HepG2 (cell line): ENCODE measurements around the gene SHROOM1. TPM values are rescaled to one million over a fixed set of nuclear protein-coding genes. Genes with fewer than 3 reads are reported as not detected.

Source experiments
- BHLHE40 ChIP-seq: IDR thresholded peaks from 2 replicates; pipeline ENCODE4 v1.6.1; 2011; ENCODE audit warnings: low read length, improper control_type of control experiment
- BRF2 ChIP-seq: sonication (generic); formaldehyde crosslinking; IDR thresholded peaks from 2 replicates; pipeline ENCODE4 v1.8.1; 2022; ENCODE audit warnings: mild to moderate bottlenecking, missing genetic modification reagents
- CBX5 ChIP-seq: sonication (generic); formaldehyde crosslinking; IDR thresholded peaks from 2 replicates; pipeline ENCODE4 v1.4.0; 2020; ENCODE audit warnings: missing genetic modification reagents, borderline replicate concordance
- GABPA ChIP-seq, 2 experiments: IDR thresholded peaks; 2 replicates each; pipeline ENCODE4 v1.6.1; 2011 to 2016; ENCODE audit warnings: low read depth in 2 of 2, low read length in 1 of 2, missing biosample characterization in 1 of 2, missing genetic modification characterization in 1 of 2
- HNRNPUL1 ChIP-seq: fragments of 200-400 bp; formaldehyde crosslinking; IDR thresholded peaks from 2 replicates; pipeline ENCODE4 v1.6.1; 2017; ENCODE audit warnings: low read depth, mild to moderate bottlenecking, low read length, moderate library complexity
- IRF9 ChIP-seq: sonication (generic); formaldehyde crosslinking; IDR thresholded peaks from 2 replicates; pipeline ENCODE4 v1.8.0; 2022; ENCODE audit warnings: missing genetic modification reagents, mild to moderate bottlenecking, borderline replicate concordance
- ISX ChIP-seq: sonication (generic); formaldehyde crosslinking; conservative IDR thresholded peaks from 2 replicates; pipeline ENCODE4 v1.5.0; 2020; ENCODE audit warnings: missing genetic modification reagents
- RELA ChIP-seq: sonication (generic); formaldehyde crosslinking; IDR thresholded peaks from 2 replicates; pipeline ENCODE4 v1.4.0; 2020; ENCODE audit warnings: missing genetic modification reagents
- SNAI1 ChIP-seq: sonication (generic); formaldehyde crosslinking; IDR thresholded peaks from 2 replicates; pipeline ENCODE4 v1.5.0; 2020; ENCODE audit warnings: mild to moderate bottlenecking, missing genetic modification reagents, borderline replicate concordance
- TAF15 ChIP-seq: fragments of 200-400 bp; formaldehyde crosslinking; IDR thresholded peaks from one replicate; pipeline ENCODE4 v1.6.1; 2018; ENCODE audit warnings: mild to moderate bottlenecking, low read depth, low read length; ENCODE audit not compliant: poor library complexity, severe bottlenecking
- TRAFD1 ChIP-seq: sonication (generic); formaldehyde crosslinking; IDR thresholded peaks from 2 replicates; pipeline ENCODE4 v1.5.1; 2020; ENCODE audit warnings: missing genetic modification reagents, mild to moderate bottlenecking, borderline replicate concordance
- ZFP1 ChIP-seq: IDR thresholded peaks from 2 replicates; pipeline ENCODE4 v1.6.1; 2016
- ZMAT3 ChIP-seq: sonication (generic); formaldehyde crosslinking; conservative IDR thresholded peaks from 2 replicates; pipeline ENCODE4 v1.7.0; 2021; ENCODE audit warnings: missing genetic modification reagents
- ZNF383 ChIP-seq: sonication (generic); formaldehyde crosslinking; IDR thresholded peaks from 2 replicates; pipeline ENCODE4 v1.4.0; 2020; ENCODE audit warnings: missing genetic modification reagents, mild to moderate bottlenecking, borderline replicate concordance
- ZNF510 ChIP-seq: sonication (generic); formaldehyde crosslinking; IDR thresholded peaks from 2 replicates; pipeline ENCODE4 v1.4.0; 2020; ENCODE audit warnings: low read depth, mild to moderate bottlenecking, missing genetic modification reagents
- ZNF557 ChIP-seq: sonication (generic); formaldehyde crosslinking; IDR thresholded peaks from 2 replicates; pipeline ENCODE4 v1.4.0; 2020; ENCODE audit warnings: missing genetic modification reagents
- ZNF562 ChIP-seq: sonication (generic); formaldehyde crosslinking; IDR thresholded peaks from 2 replicates; pipeline ENCODE4 v1.8.0; 2022; ENCODE audit warnings: missing genetic modification reagents, borderline replicate concordance
- ZNF569 ChIP-seq: sonication (generic); formaldehyde crosslinking; IDR thresholded peaks from 2 replicates; pipeline ENCODE4 v1.5.0; 2020; ENCODE audit warnings: mild to moderate bottlenecking, missing genetic modification reagents, moderate library complexity, borderline replicate concordance
- ZNF788 ChIP-seq: sonication (generic); formaldehyde crosslinking; IDR thresholded peaks from 2 replicates; pipeline ENCODE4 v1.5.0; 2020; ENCODE audit warnings: mild to moderate bottlenecking, missing genetic modification reagents, borderline replicate concordance
- ZNF883 ChIP-seq: sonication (generic); formaldehyde crosslinking; IDR thresholded peaks from 2 replicates; pipeline ENCODE4 v1.5.1; 2020; ENCODE audit warnings: mild to moderate bottlenecking, missing genetic modification reagents; ENCODE audit errors: not compliant biosample characterization
- polyA plus RNA-seq, 8 experiments: library from polyadenylated mRNA; depleted of rRNA in 3 of 8; stranded (reverse) in 7 of 8; unstranded in 1 of 8; fragments of >200 nt; fragmentation: Illumina TruSeq in 4 of 8; extraction: Trizol in 4 of 8; gene quantifications; 2 replicates each; pipeline versions ENCODE4 v1.2.1 to v1.2.3, GENCODE V29; 2011 to 2016; ENCODE audit warnings: low read depth in 4 of 8, missing spikeins in 1 of 8, mixed read lengths in 1 of 8; ENCODE audit not compliant: insufficient read depth in 1 of 8
- total RNA-seq, 5 experiments: library from RNA; depleted of rRNA; stranded (reverse); fragments of >200 nt; fragmentation: Illumina TruSeq; extraction: Trizol; gene quantifications; 2 replicates each; pipeline ENCODE4 v1.2.3, GENCODE V29; 2016; ENCODE audit warnings: low read depth in 1 of 5

SHROOM1 gene
- total and polyA plus RNA-seq, 2 of the 13 experiments (the other 11 are each of a cell fraction or from before 2014, with no cell fraction given), result 18.2 to 25.7 TPM

GRCh38 chr5:132866342-132867045 lies 36.0 kb upstream of the SHROOM1 start, which contains the start of the genes GDF9 and UQCRQ (continued):
- TF ChIP-seq ZNF569 (CRISPR knock-in tag) (peak; percentile 66; the same call in 1 of the 2 replicates), RELA (CRISPR knock-in tag) (no peak), ZFP1 (peak; percentile 65; the same call in 1 of the 2 replicates), ZNF788 (CRISPR knock-in tag) (peak; percentile 45; the same call in 1 of the 2 replicates), CBX5 (CRISPR knock-in tag) (0 out of 2 replicates have a peak, but pooled peaks have one; percentile 37), HNRNPUL1 (no peak), ZNF510 (CRISPR knock-in tag) (peak; percentile 82; the same call in 1 of the 2 replicates), ZNF562 (CRISPR knock-in tag) (no peak), IRF9 (CRISPR knock-in tag) (peak; percentile 59), TRAFD1 (CRISPR knock-in tag) (no peak), ISX (no peak), SNAI1 (CRISPR knock-in tag) (no peak), BHLHE40 (peak; percentile 95), TAF15 (no peak), ZNF883 (CRISPR knock-in tag) (peak; percentile 88), ZNF383 (no peak), ZMAT3 (no peak), BRF2 (CRISPR knock-in tag) (peak; percentile 78), GABPA (IDR thresholded peaks at IDR 0.05; ENCODE audit: low read depth, low read length) (peak; percentile 82), GABPA (CRISPR knock-in tag; IDR thresholded peaks at IDR 0.05; ENCODE audit: low read depth) (peak; percentile 98), ZNF557 (CRISPR knock-in tag) (no peak)
